GM19240 (cell line): ENCODE measurements around the gene GALNT4.

Experiments
- DNase-seq: peaks from one replicate; pipeline ENCODE4 v3.0.0; 2011; ENCODE audit warnings: low spot score; ENCODE audit not compliant: insufficient read length

The GALNT4 gene

GRCh38 chr12:89524541-89525304 lies at the start of gene GALNT4:
Gene GALNT4, minus strand, starts transcription at chr12:89524796. Its CDS starts 247 bp downstream, at chr12:89524549.
- peak; percentile 62 for DNase-seq

GRCh38 chr12:89573051-89573810 lies 48.6 kb upstream of the GALNT4 start:
- no peak for DNase-seq

GRCh38 chr12:89571491-89572195 lies 47.0 kb upstream of the GALNT4 start:
- no peak for DNase-seq

GRCh38 chr12:89568484-89568883 lies 43.9 kb upstream of the GALNT4 start:
- DNase-seq: no peak

GRCh38 chr12:89567691-89568239 lies 43.2 kb upstream of the GALNT4 start:
- no peak for DNase-seq

- no peak for DNase-seq
These were observed 42.0 kb upstream of the GALNT4 start for GRCh38 chr12:89566615-89567014.

- DNase-seq: no peak
These were observed 40.4 kb upstream of the GALNT4 start for GRCh38 chr12:89565002-89565401.

DNA sequence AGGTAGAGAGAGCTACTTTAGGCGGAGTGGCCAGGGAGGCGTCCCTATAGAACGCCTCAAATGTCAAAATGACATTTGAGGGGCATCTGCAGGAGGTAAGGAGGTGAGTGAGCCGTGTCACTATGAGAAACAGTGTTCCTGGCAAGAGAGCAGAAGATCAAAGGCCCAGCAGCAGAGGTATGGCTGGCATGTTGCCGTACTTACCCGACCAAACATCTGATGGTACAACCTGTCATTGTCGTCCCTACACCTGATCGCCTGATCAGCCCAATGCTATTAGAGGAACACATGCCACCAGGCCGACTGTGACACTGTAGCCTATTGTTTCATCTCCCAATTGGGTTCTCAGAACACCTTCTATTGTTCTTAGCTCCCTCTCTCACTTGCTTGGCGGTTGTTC lies 35.2 kb upstream of the GALNT4 start:
- DNase-seq: no peak

- DNase-seq: no peak
These were observed 32.4 kb upstream of the GALNT4 start for GRCh38 chr12:89556976-89557375.

DNA sequence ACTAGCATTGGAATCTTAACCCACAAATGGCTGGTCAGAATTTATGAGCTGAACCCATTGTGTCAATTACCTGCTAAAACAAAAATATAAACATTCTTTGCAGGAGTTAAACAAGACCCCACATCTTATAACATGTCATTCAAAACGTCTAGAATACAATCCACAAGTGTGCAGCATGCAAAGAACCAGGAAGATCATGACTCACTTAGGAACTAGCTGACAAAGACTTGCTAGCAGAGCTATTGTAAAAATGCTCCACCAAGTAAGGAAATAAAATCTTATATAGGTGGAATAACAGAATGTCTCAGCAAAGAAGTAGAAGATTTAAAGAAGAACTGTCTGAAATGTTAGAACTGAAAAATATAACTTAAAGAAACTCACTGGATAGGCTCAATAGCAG lies 27.8 kb upstream of the GALNT4 start:
- DNase-seq: no peak

DNA sequence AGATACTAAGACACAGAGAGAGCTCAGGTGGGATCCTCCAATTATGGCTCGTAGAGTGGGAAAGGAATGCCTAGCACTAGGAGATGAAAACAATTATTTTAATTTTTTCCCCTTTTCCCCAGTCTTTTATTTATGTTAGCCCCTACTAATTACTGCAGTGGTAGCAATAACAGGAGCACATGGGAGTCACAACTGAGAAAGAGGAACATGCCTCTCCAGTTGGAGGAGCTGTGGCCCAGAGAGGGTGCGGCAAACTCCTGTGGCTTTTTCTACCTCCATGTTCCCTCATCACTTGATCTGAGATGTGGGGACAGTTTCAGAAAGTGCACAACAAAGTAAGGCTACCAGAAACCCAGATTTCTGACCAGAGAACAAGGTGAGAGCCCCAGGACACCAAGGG lies 27.2 kb upstream of the GALNT4 start:
- no peak for DNase-seq

DNA sequence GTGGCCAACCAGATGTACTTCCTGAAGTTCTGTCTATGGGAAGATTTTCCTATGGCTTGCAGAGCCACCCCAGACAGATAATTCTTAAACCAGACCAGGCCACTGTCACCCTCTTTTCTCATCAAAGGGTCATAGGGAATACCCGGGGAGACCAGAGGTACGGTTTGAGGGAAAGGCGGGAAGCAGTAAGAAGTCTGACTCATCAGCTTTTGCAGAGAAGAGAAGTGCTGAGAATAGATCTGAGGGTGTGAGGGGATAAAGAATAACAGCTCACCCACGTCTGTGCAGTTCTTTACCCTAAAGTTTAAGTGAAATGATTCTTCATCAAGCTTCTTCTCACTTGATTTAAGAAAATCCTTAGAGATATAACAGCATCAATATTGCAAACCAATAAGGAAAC lies 22.5 kb upstream of the GALNT4 start:
- no peak for DNase-seq

- no peak for DNase-seq
These were observed 21.6 kb upstream of the GALNT4 start for GRCh38 chr12:89546151-89546550.

DNA sequence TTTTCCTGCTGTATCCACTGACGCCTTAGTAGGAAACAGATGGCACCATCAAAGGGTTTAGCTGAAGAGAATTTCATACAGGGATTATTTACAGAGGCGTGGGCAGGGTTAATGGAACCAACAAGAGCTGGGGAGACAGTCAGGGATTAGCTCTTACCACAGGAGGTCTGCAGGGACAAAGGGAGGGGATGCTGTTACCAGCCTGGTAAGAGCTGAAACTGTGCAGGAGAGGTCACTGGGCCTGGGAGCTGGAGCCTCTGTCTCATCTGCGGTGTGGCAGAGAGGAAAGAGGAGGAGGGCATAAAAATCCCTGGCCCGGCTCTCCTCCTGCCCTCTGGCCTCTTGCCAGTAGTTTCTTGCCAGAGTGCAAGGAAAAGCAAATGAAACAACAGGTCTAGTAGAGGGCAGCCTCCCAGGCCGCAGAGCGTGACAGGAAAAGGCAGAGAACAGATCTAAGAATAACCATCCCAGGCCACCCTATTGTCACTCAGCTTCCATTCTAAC lies 20.1 kb upstream of the GALNT4 start:
- DNase-seq: no peak

- no peak for DNase-seq
These were observed 19.4 kb upstream of the GALNT4 start for GRCh38 chr12:89544022-89544421.

- DNase-seq: peak; percentile 55
These were observed 18.5 kb upstream of the GALNT4 start for GRCh38 chr12:89542912-89543592.

GRCh38 chr12:89542236-89542635 lies 17.6 kb upstream of the GALNT4 start:
- no peak for DNase-seq

- DNase-seq: no peak
These were observed 16.0 kb upstream of the GALNT4 start for GRCh38 chr12:89540586-89540985.

DNA sequence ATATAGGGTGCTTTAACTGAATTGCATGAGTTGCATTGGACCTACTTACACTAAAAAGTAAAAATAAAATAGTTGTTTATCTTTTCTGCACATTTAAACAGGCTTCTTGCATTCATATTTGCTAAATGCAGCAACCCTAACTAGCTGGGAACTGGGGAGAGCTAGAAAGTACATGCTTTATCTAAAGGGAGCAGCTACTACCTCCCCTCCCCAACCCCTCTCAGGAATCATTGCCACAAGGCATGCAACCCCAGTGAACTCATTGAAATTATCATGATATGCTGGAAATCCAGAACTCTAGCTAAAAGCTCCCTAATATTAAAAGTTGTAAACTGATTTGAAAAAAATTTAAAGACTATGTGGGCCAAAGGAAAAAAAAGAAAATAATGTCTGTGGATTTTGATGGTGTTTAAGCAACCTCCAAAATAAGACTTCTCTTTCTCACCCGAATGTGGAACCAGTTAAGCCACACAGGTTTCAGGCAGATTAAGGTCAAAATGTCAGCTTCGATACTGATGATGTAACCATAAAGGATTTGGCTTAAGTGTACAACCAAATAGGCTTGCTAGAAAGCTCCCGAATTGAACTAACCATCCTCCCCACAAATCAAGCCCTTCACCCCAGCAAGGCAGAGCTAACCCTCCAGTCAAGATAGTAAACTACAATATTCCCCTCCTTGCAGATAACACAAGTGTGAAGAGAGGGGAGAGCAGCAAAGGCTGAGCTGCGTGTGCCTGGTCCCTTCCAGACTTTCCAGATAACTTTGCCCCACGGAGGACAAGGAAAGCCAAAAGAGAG lies 15.0 kb upstream of the GALNT4 start:
- DNase-seq: no peak

DNA sequence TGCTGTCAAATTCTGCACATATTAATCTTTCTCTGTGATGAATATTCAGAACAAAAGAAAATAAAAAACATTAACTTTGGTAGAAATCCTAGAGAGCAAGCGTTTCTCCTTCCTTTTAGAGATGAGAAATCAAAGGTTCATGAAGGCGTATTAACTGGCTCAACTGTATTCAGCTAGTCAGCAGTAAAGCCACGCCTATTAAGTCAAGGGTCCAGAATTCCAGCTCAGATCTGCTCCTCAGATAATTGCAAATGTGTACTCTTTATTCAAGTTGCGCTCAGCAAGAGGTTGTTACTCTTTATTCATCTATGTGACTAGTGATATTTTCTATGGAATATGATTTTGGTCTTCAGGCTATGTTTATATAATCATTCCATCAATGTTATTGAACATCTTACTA lies 14.3 kb upstream of the GALNT4 start:
- no peak for DNase-seq
